ENCODE measurements around the gene CACNG5. TPM values are rescaled to one million over a fixed set of nuclear protein-coding genes. Genes with fewer than 3 reads are reported as not detected.

The CACNG5 gene
- total RNA-seq, 2 donors from 2014 or later = not detected

DNA sequence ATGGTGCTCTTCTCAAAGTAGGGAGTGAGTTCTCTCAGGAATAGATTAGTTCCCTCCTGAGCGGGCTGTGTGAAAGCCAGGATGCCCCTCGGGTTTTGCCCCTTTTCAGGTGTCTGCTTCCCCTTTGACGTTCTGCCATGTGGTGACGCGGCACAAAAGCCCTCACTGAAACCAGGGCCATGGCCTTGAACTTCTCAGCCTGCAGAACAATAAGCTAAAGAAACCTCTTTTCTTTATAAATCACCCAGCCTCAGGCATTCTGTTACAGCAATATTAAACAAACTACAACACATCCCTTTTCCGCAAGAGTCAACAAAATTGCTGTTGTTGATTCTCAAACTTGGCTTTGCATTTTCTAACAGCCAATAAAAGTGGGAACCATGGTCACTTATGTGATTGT lies 15.5 kb upstream of the CACNG5 start:
- H3K27ac ChIP-seq = no peak overlapping the region
- TF ChIP-seq, protein P1, sequence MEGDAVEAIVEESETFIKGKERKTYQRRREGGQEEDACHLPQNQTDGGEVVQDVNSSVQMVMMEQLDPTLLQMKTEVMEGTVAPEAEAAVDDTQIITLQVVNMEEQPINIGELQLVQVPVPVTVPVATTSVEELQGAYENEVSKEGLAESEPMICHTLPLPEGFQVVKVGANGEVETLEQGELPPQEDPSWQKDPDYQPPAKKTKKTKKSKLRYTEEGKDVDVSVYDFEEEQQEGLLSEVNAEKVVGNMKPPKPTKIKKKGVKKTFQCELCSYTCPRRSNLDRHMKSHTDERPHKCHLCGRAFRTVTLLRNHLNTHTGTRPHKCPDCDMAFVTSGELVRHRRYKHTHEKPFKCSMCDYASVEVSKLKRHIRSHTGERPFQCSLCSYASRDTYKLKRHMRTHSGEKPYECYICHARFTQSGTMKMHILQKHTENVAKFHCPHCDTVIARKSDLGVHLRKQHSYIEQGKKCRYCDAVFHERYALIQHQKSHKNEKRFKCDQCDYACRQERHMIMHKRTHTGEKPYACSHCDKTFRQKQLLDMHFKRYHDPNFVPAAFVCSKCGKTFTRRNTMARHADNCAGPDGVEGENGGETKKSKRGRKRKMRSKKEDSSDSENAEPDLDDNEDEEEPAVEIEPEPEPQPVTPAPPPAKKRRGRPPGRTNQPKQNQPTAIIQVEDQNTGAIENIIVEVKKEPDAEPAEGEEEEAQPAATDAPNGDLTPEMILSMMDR (IDR thresholded peaks at IDR 0.05) = no peak
- no peaks in the 10 kb centered on the region for H3K36me3 ChIP-seq
- no peaks in the 10 kb centered on the region for H3K9me3 ChIP-seq
- no peak for DNase-seq (ENCODE audit: low spot score)
- H3K27me3 ChIP-seq = no peaks in the 10 kb centered on the region
- H3K4me3 ChIP-seq = no peak overlapping the region
- no peaks in the 10 kb centered on the region for H3K4me1 ChIP-seq

DNA sequence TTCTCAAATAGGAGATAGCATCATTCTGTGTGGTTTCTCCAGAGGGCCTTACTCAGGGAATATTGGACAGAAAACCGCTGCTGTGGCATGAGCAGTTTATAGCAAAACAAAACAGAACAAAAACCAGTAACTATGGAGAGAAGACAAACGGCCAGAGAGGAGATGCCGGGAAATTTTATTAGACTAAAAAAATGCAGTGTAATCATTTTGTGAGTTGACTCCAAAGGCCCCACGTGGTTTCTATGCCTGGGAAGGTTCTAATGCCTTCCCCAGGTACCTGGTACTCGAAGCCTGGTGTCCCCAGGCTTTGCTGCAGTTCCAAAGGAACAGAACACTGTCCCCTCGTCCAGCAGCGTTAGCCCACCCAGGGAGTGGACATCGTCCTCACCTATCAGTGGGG lies 12.9 kb upstream of the CACNG5 start:
- Histone ChIP-seq H3K4me3 (no peak overlapping the region), H3K9me3 (no peaks in the 10 kb centered on the region), H3K4me1 (no peaks in the 10 kb centered on the region), H3K36me3 (no peaks in the 10 kb centered on the region), H3K27ac (no peak overlapping the region), H3K27me3 (no peaks in the 10 kb centered on the region)
- no peak for DNase-seq (ENCODE audit: low spot score)
- TF ChIP-seq, protein P1 (IDR thresholded peaks at IDR 0.05) = no peak

DNA sequence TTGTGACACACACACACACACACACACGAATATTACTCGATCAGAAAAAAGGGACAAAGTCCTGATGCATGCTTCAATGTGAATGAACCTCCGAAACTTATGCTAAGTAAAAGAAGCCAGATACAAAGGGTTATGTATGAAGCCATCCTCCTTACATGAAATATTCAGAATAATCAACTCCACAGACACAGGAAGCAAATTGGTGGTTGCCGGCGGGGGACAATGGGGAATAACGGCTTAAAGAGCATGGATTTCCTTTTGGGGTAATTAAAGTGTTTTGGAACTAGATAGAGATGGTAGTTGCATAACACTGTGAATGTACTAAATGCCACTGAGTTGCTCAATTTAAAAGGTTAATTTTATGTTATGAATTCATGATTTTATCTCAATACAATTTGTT lies 8.1 kb upstream of the CACNG5 start:
- Histone ChIP-seq H3K9me3 (no peaks in the 10 kb centered on the region), H3K4me1 (no peaks in the 10 kb centered on the region), H3K4me3 (no peak overlapping the region), H3K27ac (no peak overlapping the region), H3K27me3 (no peaks in the 10 kb centered on the region), H3K36me3 (no peaks in the 10 kb centered on the region)
- DNase-seq (ENCODE audit: low spot score) = no peak
- TF ChIP-seq, protein P1 (IDR thresholded peaks at IDR 0.05) = no peak

GRCh38 chr17:66829386-66829864 lies 5.5 kb upstream of the CACNG5 start:
- H3K9me3 ChIP-seq = no peaks in the 10 kb centered on the region
- H3K4me1 ChIP-seq = no peaks in the 10 kb centered on the region
- H3K4me3 ChIP-seq = no peak overlapping the region
- no peak overlapping the region for H3K27ac ChIP-seq
- peaks cover 0 to 3% of the 10 kb centered on the region in 2 donors for H3K27me3 ChIP-seq
- no peaks in the 10 kb centered on the region for H3K36me3 ChIP-seq
- no peak for DNase-seq (ENCODE audit: low spot score)
- TF ChIP-seq, protein P1 (IDR thresholded peaks at IDR 0.05) = no peak

DNA sequence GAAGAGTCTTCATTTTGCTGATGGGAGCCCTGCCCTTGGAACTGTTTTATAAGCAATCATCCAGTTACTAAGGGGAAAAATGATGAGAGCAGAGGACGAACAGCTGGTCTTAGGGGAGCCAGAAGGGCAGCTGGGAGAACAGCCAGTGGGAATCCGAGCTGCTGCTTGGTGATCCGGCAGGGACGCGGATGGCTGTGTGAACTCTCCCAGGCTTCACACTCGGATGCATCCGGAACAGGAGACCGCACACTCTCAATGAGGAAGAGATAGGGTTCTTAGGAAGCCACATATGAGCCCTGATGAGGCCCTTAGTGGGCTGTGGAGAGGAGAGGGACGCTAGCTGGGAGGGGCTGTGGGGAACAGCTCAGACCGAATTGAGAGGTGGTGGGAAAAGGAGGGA lies 5.0 kb upstream of the CACNG5 start:
- Histone ChIP-seq H3K36me3 (no peaks in the 10 kb centered on the region), H3K4me3 (no peak overlapping the region), H3K27me3 (peaks cover 0 to 6% of the 10 kb centered on the region in 2 donors), H3K4me1 (no peaks in the 10 kb centered on the region), H3K9me3 (no peaks in the 10 kb centered on the region), H3K27ac (no peak overlapping the region)
- TF ChIP-seq, protein P1 (IDR thresholded peaks at IDR 0.05) = no peak
- DNase-seq (ENCODE audit: low spot score) = no peak

DNA sequence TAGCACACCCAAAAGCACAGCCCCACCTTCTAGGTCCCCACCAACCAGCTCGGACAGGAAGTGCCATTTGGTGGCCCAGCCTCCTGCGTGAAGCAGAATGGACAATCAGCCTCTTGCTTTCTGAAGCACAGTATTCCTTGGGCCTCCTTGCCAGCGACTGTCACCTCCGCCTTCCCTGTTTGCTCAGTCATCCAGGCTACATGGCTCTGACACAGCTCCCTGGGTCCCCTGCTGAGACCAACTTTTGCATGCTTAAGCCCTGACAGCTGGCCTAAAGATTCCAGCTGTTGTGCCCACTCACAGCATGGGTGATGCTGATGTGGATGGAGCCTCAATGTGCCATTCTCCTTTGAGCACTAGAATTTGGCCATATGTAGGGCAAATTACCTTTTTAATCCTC lies 4.5 kb upstream of the CACNG5 start:
- no peaks in the 10 kb centered on the region for H3K4me1 ChIP-seq
- TF ChIP-seq, protein P1 (IDR thresholded peaks at IDR 0.05) = no peak
- H3K27me3 ChIP-seq = peaks cover 0 to 10% of the 10 kb centered on the region in 2 donors
- no peaks in the 10 kb centered on the region for H3K9me3 ChIP-seq
- no peak overlapping the region for H3K27ac ChIP-seq
- no peak for DNase-seq (ENCODE audit: low spot score)
- no peaks in the 10 kb centered on the region for H3K36me3 ChIP-seq
- no peak overlapping the region for H3K4me3 ChIP-seq

Data from right atrium auricular region (tissue), 2 donors.